NCI-H524 treated with DMSO at 0.1 percent for 48 hours (cell line): ENCODE measurements around the gene RNU6-1.

Experiments
- DNase-seq: peaks from one replicate; lab custom pipeline; 2025; lab: John Stamatoyannopoulos, UW

Gene RNU6-1

DNA sequence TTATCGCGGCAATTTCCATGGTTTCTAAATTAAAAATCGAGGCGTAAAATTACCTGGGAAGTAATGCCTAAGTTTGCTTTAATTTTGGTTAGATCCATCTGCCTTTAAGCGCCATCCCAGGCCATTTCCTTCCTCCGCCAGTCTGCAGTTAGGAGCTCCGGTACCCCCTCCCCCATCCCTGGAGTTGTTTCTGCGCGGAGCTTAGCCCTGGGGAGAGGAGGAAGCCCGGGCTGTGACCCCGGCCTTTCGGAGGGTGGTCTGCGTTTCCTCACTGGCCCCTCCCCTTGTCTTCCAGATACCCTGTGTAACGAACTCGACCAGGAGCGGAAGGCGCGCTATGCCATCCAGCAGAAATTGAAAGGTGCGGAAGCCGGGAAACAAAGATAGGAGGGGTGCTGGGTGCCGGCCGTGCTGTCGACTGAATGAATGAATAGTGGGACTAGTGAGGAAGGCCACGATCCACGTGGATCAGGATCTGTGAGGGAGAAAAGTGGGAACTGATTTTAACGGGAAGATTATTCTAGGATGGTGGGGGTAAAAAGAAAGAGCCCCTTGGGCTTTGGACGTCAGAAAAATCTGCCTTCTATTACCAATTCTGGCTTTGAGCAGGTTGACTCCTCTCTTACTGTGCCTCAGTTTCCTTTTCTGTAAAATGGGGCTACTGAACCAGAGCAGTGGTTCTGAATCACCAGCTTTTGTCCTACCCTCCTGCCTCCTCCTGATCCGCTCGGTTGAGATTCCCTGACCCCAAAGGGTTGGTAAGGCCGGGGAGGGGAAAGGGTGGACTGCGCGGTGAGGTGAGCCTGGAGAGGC, 6.7 kb downstream of the RNU6-1 start:
- no peak for DNase-seq

DNA sequence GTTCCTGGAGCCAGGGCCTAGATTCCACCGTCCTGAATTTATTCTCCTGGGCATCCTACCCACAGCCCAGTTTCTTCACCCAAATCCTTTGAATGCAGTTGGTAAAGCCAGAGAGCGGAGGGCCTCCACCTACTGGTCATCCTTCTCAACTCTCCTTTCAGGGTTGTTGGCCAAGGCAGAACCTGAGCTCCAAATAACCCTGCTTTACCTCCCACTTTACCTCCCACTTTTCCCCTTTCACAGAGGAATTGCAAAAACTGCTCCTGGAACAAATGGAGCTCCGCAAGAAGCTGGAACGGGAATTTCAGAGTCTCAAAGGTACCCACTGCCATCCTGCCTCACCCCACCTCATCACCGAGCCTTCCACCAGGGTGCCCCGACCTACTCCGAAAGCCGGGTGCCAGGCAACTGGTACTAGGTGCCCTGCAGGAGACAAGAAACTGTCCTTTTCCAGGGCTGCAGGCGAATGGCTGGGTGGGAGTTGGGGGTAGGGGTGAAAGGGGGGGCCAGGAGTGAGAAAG, 7.8 kb downstream of the RNU6-1 start:
- DNase-seq = no peak

DNA sequence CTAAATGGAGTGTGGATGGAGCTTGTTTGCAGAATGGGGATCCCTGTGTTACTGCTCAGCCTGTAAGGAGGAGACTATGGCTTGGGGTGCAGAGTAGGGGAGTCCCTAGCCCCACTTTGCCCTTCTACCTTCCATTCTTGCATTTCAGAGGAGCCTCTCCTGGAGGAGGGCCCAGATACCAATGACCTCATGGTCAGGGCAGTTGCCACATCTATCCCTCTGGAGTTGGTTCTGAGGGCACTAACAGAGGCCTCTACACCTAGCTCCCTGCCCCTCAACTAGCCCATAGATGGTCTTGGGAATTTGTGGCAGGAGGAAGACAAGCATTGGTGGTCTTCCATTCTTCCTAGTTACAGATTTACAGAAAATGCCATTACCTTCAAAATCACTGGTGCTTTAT, 8.5 kb downstream of the RNU6-1 start:
- no peak for DNase-seq

DNA sequence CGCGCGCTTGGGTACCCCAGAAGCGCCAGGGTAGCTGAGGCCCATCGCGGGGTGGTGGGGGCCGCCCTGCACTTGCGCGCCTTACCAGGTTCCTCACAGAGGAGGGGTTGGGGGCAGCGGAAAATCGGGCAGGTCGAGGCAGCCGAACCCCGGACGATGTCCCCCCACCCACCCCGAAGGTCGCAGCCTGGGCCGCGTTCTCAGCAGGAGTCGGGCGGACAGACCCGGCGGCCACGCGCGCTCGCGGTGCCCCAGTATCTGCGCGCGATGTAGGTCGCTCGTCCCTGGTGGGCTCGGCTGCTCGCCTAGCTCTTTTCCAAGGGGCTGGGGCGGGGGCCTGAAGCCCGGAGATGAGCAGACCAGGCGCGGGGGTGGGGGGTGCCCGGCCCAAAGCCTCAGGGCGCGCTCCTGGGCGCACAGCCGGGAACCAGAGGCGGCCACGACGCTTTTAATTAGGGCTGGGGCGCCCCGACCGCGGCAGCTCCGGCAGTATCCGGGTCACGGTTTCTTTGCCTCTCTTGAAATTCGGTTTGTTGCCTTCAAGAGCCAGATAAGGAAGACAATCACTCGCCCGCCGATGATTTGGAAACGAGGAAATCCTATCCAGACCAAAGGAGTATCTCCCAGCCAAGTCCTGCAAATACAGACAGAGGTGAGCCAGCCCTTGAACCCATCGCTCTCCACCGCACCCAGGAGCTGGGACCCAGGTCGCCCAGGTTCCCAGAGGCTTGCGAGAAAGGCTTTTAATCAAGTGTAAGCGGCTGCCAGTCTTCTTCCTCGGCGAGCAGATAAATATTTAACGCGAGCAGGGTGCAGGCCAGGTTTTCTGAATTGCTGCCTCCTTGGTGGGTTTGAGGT, 10.0 kb downstream of the RNU6-1 start:
- no peak for DNase-seq

DNA sequence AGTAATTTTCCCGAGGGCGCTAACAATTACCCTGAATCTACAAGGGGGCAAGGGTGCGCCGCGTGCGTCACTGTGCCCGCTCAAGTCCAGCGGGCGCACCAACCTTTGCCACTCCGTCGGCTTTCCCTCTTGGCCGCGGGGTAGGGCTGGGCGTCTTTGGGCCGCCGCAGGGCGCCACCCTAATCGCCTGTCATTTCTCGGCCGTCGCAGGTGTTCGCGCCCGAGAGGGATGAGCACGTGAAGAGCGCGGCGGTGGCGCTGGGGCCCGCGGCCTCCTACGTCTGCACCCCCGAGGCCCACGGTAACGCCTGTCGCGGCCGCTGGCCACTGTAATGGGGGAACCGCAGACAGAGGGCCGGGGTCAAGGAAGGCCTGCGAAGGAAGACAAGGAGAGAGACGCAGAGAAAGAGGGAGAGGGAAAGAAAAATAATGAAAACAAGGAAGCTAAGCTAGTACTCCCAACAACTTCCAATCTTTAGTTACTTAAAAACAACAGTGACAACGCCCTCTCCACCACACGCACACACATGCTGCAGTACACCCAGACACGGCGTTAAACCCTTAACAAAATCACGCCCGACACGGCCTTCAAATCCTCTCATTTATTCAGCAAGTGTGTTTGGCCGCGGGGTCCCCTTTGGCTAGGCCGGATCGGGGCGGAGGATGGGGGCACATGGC, 10.7 kb downstream of the RNU6-1 start:
- DNase-seq = no peak

DNA sequence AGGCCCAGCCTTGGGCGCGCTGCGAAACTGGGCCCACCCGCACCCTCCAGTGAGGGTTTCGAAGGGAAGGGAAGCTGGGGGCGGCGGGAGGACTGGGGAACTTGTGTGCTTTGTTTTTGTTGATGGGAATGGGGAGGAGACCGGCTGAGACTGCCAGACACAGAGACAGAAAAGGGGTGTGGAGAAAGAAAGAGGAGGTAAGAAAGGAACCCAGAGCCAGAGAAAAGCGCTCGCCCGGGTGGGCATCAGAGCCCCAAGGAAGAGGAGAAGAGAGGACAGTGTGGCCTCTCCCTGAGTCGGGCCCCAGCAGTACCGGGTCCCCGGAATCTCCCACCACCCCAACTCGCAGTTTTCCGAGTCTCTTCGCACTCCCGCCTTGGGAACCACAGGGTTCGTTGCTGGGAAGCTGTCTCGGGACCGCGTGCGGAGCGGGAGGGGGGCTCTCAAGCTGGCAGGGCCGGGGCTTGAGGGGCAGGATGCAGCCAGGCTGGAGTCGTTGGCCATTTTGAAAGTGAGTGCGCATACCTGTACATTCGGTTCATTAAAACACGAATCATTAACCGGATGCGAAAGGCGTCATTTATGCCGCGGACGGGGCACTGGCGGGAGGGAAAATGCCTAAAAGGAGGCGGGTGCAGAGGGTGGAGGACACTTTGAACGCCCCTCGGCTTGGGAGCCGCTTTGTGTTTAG, 11.4 kb downstream of the RNU6-1 start:
- DNase-seq = no peak

DNA sequence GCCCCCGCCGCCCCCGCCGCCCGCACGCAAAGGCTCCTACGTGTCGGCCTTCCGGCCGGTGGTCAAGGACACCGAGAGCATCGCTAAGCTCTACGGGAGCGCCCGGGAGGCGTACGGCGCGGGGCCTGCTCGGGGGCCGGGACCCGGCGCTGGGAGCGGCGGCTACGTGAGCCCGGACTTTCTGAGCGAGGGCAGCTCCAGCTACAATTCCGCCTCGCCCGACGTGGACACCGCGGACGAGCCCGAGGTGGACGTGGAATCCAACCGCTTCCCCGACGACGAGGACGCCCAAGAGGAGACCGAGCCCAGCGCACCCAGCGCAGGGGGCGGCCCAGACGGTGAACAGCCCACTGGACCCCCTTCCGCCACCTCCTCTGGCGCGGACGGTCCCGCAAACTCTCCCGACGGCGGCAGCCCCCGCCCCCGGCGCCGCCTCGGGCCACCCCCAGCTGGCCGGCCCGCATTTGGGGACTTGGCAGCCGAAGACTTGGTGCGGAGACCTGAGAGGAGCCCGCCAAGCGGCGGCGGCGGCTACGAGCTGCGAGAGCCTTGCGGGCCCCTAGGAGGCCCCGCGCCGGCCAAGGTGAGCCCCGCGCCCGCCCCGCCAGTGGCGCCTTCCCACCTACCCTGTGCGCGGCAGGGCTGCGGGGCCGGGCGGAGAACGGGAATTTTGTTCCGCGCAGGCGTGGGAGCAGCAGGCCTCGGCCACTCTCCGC, 12.1 kb downstream of the RNU6-1 start:
- DNase-seq = no peak

DNA sequence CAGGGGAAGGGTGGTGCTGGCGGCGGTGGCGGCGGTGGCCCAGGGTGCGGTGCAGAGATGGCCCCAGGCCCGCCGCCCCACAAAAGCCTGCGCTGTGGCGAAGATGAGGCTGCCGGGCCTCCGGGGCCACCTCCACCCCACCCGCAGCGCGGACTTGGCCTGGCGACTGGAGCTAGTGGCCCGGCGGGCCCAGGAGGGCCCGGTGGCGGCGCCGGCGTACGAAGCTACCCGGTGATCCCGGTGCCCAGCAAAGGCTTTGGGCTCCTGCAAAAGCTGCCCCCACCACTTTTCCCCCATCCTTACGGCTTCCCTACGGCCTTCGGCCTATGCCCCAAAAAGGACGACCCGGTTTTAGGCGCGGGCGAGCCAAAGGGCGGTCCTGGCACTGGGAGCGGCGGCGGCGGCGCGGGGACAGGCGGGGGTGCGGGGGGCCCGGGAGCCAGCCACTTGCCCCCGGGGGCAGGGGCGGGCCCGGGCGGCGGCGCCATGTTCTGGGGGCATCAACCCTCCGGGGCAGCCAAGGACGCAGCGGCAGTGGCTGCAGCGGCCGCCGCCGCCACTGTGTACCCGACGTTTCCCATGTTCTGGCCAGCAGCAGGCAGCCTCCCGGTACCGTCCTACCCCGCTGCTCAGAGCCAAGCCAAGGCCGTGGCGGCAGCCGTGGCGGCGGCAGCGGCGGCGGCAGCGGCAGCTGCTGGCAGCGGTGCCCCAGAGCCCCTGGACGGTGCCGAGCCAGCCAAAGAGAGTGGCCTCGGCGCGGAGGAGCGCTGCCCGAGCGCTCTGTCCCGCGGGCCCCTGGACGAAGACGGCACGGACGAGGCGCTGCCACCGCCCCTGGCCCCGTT, 12.9 kb downstream of the RNU6-1 start:
- DNase-seq = no peak

DNA sequence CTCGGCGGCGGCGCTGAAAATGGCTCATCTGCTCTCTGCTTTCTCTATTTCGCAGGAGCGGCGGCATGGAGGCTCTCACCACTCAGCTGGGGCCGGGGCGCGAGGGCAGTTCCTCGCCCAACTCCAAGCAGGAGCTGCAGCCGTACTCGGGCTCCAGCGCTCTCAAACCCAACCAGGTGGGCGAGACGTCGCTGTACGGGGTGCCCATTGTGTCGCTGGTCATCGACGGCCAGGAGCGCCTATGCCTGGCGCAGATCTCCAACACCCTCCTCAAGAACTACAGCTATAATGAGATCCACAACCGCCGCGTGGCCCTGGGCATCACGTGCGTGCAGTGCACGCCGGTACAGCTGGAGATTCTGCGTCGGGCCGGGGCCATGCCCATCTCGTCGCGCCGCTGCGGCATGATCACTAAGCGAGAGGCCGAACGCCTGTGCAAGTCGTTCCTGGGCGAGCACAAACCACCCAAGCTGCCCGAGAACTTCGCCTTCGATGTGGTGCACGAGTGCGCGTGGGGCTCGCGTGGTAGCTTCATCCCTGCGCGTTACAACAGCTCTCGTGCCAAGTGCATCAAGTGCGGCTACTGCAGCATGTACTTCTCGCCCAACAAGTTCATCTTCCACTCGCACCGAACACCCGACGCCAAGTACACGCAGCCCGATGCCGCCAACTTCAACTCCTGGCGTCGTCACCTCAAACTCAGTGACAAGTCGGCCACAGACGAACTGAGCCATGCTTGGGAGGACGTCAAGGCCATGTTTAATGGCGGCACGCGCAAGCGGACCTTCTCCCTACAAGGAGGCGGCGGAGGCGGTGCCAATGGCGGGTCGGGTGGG, 13.7 kb downstream of the RNU6-1 start:
- no peak for DNase-seq

DNA sequence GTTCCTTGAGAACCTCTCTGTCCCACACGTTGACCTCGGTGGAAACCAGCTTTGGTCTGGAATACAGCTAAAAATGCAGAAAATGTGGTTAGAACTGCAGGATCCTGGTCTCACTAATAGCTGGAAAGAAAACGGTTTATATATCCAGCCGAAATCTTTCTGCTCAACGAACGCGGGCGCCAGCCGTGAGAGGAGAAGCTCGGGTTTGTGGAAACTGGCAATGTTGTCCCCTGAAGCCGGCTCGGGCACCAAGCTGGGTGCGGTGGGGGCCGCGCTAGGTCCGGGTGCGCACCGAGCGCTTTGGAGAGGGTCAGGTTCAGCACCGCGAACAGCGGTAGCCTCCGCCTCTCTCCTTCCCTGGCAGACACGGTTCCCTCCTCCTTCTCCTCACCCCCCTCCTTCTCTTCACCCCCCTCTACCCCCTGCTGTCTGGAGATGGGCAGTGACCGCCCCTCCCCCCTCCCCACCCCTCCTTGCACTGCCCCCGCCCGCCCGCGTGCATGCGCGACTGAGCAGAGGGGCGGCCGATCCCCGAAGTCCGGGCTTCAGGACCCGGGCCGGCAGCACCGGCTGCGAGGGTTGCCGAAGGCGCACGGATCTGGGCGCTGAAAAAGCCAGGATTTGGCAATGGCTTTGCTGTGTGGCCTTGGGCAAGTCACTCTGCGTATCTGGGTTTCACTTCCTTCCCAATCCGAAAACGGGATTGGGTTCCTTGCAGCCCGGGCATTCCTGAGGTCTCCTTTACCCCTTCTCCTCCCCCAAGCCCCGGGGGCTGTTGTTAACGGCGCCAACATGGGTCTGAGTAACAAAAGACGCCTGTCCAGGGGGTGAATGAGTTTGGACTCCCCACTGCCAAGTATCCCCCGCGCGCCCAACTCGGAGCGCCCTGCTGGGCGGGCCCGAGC, 14.6 kb downstream of the RNU6-1 start, which contains the start of gene SKOR1:
TSS of gene SKOR1 (plus strand) at position 534 of the 905 bp plus-strand sequence. CDS start at position 628, 94 bp downstream.
- DNase-seq = no peak

DNA sequence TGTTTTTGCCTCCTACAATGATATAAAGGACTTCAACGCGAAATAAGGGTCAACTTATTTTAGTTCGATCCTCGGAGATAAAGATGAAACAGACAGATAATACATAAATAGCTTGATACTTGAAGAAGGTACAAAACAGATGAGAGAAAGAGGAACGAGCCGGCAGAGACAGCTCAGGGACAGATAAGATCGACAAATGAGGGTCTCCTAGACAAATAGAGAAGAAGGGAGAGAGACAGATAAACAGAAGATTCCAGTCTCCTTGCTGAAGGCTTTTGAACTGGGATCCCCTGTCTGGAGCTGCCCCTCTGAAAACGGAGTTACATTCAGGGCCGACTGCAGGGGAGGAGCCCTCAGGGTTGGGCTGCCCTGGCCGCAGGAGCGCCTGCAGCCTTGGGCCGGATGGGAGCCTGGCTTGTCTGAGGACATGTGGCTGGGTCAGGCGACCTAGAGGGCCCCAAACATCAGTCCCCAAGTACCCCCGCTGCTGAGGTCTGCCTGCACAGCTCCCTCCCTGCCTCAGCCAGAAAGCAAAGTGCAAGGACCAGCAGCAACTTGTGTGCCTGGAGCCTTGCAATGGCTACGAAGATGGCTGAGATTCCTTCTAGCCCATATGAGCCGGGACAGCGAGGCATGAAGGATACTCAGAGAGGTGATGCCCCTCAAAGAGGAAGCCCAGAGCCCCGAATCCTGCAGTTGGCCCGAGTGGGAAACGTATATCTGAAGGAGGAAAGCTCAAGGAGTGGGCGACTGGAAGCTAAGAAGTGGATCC, 15.5 kb downstream of the RNU6-1 start:
- DNase-seq = no peak

DNA sequence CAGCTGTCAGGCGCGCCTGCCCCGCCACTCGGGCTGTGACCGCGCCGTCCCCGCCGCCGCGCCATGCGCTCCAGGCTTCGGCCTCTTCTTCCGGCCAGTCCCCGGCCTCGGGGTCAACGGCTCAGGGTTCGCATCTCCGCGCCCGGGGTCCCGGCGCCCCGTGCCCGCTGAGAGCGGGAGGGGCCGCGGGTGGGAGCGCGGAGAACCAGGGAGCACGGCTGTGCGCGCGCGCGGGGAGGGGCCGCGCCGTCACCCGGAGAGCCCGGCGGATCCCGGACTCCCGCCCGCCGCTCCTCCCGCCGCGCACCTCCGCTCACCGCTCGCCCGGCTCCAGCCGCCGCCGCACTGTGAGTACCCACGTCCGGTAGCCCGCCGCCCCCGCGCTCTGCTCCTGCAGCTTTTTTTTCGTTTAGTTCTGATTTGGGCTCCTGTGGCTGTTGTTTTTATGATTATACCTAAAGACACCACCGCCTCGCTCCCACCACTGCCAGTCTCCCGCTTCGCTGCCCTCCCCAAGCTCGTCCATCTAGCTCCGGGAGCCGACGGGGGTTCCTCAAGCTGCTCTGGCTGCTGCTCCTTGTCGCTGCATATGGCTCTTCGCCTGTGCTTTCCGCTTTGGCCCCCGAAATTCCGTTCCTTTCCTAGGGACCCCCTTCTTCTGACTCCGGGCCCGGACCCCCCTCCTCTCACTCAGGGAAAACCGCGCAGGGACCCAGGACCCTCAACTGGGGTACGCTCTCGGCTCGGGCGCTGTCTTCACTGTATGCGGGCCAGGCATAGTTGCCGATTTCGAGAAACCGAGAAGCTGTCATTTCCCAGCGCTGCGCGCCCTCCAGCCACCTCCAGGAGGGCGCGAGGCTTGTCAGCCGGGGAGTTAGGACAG, 16.3 kb downstream of the RNU6-1 start:
- no peak for DNase-seq

DNA sequence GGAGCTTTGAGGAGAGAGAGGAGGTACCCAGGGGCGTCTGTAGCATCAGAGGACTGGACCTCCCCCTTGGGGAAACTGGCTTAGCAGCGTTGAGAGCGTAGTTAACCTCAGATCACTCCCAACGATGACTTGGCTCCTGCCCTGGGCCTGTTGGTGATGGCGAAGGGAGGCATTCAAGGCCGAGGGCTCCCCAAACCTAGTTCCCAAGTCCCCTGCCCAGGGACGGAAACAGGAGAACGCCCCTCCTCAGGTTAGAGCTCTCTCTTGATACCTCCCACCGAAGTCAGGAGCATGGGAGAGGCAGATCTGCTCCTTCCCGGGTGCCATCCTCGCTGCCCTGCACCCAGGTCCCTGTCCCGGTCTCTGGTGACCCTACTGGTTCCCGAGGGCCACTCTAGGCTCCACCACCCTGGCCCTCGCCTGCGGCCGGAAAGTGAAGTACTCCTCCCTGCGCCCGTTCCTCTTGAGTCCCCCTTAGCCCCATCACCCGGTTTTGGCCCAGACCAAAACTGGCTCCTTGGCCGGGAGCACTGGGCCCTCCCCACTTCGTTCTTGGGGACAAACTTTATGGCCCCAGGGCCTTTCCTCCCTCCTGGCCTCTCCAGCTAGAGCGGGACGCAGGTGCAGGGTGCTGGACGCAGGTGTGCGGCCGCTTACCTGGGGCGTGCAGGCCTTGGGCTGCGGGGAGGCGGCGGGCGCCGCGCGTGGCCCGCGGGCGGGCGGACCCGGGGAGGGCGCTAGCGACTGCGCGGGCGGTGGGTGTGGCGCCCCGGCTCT, 17.1 kb downstream of the RNU6-1 start:
- DNase-seq = no peak

DNA sequence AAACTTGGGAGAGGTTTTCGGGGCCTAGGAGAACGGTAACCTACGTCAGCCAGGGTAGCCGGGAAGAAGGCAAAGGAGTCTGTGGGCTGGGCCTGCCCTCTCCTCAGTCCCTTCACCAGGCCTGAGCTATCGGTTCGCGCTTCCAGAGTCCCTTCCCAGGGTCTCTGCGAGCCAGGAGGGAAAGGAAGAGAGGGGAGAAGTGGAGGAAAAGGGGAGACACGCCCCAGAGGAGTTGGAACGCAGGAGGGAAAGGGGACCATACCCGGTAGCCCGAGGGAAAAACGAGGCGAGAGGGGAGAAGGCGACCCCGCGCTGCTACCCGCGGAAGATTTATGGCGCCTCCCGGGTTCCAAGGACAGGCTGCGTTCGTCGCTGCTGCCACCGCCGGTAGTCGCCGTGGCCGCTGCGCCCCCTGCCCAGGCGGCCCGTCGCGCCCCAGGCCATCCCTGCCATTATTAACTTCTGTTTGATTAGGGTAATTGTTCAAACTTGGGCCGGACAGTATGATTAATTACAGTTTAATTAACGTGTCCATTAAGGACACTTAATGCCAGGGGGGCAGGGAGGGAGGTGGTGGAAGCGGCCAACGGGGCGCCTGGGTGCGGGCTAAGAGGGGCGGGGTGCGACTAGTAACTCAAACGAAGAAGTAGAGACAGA, 17.9 kb downstream of the RNU6-1 start:
- DNase-seq = no peak
